SKM-1 (cell line): ENCODE measurements around the gene ZNF8.
"Not testable (repeated sequence)": the region's sequence is repeated elsewhere in the genome, so short reads cannot be mapped to it uniquely, and the experiment has no call there.

Experiments
- DNase-seq: peaks from one replicate; lab custom pipeline; 2025; ENCODE audit not compliant: unreplicated experiment; lab: John Stamatoyannopoulos, UW

Gene ZNF8

GRCh38 chr19:58334691-58335249, 56.0 kb downstream of the ZNF8 start:
- no peak for DNase-seq

- no peak for DNase-seq
Observed at GRCh38 chr19:58335630-58336029, 56.9 kb downstream of the ZNF8 start.

- DNase-seq: no peak
Observed at GRCh38 chr19:58336216-58336615, 57.5 kb downstream of the ZNF8 start.

DNA sequence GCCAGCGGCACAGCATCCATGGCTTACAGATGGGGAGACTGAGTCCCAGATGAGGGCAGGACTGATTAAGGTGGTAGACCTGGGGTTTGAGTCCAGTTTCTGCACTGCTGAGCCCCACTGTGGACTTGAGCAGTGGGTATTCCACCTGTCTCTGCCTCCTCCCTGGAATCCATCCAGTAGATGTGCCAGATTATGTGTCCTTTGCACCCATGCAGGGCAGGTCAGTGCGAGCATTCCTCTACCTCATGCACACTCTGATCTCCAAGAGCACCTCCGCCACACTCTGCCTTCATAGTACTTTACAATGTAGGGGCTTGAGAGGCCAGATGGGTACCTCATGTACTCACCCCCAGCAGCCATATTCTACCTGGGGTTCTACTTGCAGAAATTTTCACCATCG, 58.1 kb downstream of the ZNF8 start:
- DNase-seq: no peak

DNA sequence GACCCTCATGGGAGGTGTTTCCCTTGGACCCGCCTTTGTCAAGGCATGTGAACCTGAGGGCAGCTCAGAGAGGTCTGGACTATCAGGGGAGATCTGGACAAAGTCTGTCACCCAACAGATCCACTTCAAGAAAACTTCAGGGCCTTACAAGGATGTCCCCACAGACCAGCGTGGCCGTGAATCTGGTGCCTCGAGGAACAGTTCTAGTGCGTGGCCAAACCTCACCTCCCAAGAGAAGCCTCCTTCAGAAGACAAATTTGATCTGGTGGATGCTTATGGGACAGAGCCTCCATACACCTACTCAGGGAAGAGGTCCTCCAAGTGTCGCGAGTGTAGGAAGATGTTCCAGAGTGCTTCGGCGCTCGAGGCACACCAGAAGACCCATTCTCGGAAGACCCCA, 59.6 kb downstream of the ZNF8 start:
- no peak for DNase-seq

DNA sequence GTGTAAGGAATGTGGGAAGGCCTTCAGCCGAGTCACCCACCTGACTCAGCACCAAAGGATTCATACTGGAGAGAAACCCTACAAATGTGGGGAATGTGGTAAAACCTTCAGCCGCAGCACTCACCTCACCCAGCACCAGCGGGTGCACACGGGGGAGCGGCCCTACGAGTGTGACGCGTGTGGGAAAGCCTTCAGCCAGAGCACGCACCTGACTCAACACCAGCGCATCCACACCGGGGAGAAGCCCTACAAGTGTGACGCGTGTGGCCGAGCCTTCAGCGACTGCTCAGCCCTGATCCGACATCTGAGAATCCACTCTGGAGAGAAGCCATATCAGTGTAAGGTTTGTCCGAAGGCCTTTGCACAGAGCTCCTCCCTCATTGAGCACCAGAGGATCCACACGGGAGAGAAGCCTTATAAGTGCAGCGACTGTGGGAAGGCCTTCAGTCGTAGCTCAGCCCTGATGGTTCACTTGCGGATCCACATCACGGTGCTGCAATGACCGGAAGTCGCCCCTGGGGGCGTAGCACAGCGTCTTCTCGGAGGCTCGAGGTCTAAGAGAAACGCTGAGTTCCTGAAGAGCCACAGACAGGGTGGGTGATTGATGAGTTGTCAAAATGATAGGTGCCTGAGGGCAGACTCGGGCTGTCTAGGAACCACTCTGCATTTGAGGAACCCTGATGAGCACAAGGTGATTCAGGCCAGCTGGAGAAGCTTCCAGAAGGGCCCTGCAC, 60.2 kb downstream of the ZNF8 start:
- no peak for DNase-seq

GRCh38 chr19:58345558-58345957, 66.8 kb downstream of the ZNF8 start:
- DNase-seq: no peak

DNA sequence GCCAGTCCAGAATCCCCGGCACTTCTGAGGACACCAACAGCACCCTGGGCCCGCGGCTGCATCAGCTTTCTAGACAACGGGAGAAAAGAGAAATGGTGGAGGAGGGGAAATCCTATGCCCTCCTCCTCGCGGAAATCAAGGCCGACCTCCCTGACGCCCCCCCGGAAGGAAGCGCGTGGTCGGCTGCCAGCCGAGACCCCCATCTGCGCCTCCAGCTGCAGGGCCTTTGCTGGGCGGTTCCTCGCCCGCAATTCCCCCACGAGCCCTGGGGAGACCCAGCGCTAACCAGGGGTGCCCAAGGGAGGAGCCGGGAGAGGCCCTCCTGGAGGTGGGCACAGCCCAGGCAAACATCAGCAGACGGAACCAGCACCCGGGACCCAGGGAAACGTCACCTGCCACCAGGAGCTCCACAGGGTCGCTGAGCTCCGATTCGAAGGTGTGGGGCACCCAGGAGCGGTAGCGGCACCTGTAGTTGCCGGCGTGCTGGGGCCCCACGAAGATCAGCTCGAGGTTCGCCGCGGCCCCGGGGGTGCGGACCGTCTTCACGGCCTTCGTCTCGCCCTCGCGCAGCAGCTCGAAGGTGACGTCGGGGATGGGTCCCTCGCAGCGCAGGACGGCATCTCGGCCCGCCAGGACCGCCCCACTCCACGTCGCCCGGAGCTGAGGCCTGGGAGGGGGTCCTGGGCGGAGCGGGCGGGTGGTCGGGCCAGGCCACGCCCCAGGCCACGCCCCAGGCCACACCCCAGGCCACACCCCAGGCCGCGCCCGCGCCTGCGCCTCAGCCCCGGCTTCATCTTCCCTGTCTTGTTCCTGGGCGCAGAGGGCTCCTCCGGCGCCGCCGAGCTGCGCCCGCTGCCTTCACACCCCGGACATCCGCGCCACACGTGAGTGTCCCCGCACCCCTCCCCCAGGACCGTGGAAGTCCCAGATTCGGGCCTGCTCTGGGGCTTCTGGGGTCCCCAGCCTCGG, 68.5 kb downstream of the ZNF8 start:
- DNase-seq: peak; percentile 16

- not testable (repeated sequence) for DNase-seq
Observed at GRCh38 chr19:58348080-58348479, 69.3 kb downstream of the ZNF8 start.

GRCh38 chr19:58349590-58349989, 70.8 kb downstream of the ZNF8 start:
- DNase-seq: no peak

- no peak for DNase-seq
Observed at GRCh38 chr19:58350001-58350861, 71.5 kb downstream of the ZNF8 start.

DNA sequence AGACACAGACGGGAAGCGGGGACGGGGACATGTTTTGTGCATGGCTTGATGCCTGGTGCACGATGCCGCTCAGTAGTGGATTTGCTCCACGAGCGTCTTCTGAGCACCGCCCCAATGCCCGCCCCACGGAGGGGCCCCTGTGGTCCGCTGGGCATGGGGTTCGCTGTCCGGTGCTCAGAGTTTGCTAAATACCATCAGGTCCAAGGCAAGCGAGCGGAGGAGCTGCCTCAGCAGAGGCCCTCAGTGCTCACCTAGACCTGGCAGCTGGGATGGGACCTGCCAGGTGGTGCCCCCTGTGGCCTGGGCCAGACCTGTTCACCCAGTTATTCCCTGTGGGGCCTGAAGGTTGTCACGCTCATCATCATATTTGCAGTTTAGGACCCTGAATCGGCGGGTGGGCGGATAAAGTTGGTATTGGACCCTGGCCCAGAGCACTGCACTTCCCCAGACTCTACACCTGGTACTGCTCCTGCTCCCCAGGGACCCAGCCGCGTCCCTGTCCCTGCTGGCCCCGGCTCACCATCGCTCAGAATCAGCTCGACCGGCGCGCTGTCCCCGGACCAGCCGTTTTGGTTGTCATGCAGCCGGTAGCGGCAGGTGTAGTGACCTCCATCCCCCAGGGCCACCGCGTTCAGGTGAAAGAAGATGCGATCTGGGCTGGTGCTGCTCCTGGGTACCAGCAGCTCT, 72.3 kb downstream of the ZNF8 start:
- no peak for DNase-seq

DNA sequence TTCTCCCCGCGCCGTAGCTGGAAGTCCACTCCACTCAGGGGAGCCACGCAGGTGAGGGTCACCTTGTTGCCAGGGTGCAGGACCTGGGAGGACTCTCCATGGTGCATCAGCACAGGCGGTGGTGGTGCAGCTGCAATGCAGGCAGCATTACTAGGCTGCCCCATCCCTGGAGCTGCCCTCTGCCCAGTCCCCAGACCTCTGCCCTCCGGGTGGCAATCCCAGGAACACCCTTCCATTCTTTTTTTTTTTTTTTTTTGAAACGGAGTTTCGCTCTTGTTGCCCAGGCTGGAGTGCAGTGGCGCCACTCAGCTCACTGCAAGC, 72.8 kb downstream of the ZNF8 start:
- no peak for DNase-seq

DNA sequence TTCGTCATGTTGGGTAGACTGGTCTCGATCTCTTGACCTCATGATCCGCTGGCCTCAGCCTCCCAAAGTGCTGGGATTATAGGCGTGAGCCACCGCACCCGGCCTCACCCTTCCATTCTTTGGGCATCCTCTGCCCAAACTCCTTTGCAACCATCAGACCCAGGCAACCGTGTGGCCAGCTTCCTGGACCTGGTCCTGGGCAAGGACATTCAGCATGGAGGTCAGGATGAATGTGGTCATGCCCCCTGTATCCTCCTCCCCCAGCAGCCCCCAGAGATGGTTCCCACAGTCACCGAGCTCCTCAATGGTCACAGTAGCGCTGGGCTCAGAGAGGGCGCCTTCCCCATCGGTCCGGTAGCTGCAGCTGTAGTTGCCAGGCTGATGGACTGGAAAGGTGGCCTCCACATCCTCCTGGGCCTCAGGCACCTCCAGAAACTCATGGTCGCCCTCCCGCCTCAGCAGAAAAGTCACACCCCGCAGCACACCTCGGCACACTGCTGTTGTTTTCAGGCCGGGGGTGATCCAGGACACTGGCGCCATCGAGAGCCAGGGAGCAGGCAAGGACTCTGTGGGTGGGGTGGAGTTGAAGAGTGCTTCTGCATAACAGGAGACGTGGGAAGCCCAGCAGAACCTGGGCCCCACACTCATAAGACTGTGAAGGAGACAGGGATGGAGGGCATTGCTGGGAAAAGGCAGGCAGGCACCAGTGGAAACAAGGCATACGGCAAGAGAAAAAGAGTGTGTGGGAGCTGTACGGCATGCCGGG, 73.4 kb downstream of the ZNF8 start:
- no peak for DNase-seq
